Measurements from ENCODE around the gene SCLT1.

DNA sequence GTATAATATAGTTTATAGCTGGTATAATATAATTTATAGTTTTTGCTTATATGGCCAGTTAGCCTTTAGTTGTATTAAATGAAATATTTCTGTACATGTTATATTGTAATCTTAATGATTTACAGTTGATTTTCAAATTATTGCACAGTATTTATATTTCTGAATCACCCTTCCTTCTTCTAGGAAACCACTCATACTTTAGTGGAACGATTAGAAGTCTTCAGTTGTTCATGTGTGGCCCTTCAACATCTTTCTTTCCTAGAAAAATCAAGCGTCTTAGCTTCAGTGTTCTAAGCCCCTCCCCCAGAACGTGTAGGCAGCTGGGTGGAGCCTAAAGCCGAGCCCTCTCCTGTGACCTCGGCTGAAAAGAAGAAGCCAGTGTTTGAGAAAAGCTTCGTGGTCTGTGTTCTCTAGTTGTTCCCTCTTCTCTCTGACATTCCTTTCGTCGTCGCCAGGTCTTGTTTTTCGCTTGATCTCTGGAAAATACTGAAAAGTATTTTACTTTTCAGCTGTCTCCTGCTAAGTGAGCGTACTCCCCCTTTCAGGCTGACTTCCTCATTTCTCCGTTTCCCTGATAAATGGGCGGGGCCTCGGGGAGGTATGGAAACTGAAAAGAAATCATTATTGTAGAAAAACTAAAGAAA is 2.6 kb upstream of the SCLT1 start, which contains the start of gene C4orf33:
- peak in 2 of 4 donors; percentile 33 to 43 for TF ChIP-seq POLR2A (IDR thresholded peaks at IDR 0.05)
- TF ChIP-seq, protein P1, sequence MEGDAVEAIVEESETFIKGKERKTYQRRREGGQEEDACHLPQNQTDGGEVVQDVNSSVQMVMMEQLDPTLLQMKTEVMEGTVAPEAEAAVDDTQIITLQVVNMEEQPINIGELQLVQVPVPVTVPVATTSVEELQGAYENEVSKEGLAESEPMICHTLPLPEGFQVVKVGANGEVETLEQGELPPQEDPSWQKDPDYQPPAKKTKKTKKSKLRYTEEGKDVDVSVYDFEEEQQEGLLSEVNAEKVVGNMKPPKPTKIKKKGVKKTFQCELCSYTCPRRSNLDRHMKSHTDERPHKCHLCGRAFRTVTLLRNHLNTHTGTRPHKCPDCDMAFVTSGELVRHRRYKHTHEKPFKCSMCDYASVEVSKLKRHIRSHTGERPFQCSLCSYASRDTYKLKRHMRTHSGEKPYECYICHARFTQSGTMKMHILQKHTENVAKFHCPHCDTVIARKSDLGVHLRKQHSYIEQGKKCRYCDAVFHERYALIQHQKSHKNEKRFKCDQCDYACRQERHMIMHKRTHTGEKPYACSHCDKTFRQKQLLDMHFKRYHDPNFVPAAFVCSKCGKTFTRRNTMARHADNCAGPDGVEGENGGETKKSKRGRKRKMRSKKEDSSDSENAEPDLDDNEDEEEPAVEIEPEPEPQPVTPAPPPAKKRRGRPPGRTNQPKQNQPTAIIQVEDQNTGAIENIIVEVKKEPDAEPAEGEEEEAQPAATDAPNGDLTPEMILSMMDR (IDR thresholded peaks at IDR 0.05) = no peak
